Psoas muscle (tissue), 8 donors: ENCODE data around the gene KIF3A. TPM values are rescaled to one million over a fixed set of nuclear protein-coding genes. Genes with fewer than 3 reads are reported as not detected.

Experiments used
- ATAC-seq, 4 donors: fragments of 200-7000 bp; cut with Tn5 transposase; one replicate each; pipeline ENCODE4 v1.9.1; 2020; ENCODE audit warnings: moderate library complexity in 3 of 4, mild to moderate bottlenecking in 2 of 4
- DNase-seq, 2 donors: peaks; one replicate each; pipeline ENCODE4 v3.0.0-alpha.2; 2020
- H3K27ac ChIP-seq: fragments of 200-600 bp; one replicate; pipeline ENCODE4 v1.8.0; 2022
- H3K27me3 ChIP-seq, 3 donors: fragments of 200-600 bp in 1 of 3; one replicate each; pipeline versions ENCODE4 v1.6.1 to v1.8.0; 2013 to 2022; ENCODE audit warnings: low read length in 2 of 3, mild to moderate bottlenecking in 2 of 3, moderate library complexity in 1 of 3; ENCODE audit not compliant: insufficient read depth in 3 of 3
- H3K36me3 ChIP-seq, 2 donors: fragments of 200-600 bp in 1 of 2; one replicate each; pipeline versions ENCODE4 v1.6.1 to v1.8.0; 2013 to 2022; ENCODE audit warnings: low read depth in 1 of 2, mild to moderate bottlenecking in 1 of 2, moderate library complexity in 1 of 2; ENCODE audit not compliant: insufficient read depth in 1 of 2
- H3K4me1 ChIP-seq: fragments of 200-600 bp; one replicate; pipeline ENCODE4 v1.8.0; 2022
- H3K4me3 ChIP-seq: fragments of 200-600 bp; one replicate; pipeline ENCODE4 v1.8.0; 2022; ENCODE audit warnings: mild to moderate bottlenecking
- H3K9me3 ChIP-seq: fragments of 200-600 bp; one replicate; pipeline ENCODE4 v1.8.0; 2022
- WGBS, 3 donors: extraction: QIAGEN DNeasy Blood & Tissue Kit; methylation state at CpG; one replicate each; pipeline versions ENCODE4 v1.1.6 to v1.1.7; 2013; 5-methylcytosine and 5-hydroxymethylcytosine counted together
- intact Hi-C, 2 donors: fragments of 100-400 bp; cut with DNase I; formaldehyde crosslinking; loops; one replicate each; pipeline versions ENCODE4 v1.11.0 to v1.14.2; 2022
- polyA plus RNA-seq, 3 donors: library from polyadenylated mRNA; stranded (reverse); fragments of 200-250 nt; gene quantifications; one replicate each; pipeline ENCODE4 v1.2.3, GENCODE V29; 2013
- total RNA-seq, 4 donors: library from RNA; stranded (reverse); fragmentation: NEBNext Ultra II Directional in 2 of 4; extraction: Animal tissue kit (Norgen Biotek cat#: 25700) in 2 of 4; gene quantifications; one replicate each; pipeline versions ENCODE4 v1.2.1 to v1.2.4, GENCODE V29; 2021 to 2023
- TF ChIP-seq, protein P1 (sequence below): fragments of 200-600 bp; IDR thresholded peaks from one replicate; pipeline ENCODE4 v1.8.0; 2022; ENCODE audit warnings: antibody characterized with exemption
- donor health status: healthy with polysubstance abuse.
- donor health status: DM: no; HTN: no; CAD: no; lungs with moderate emphysema.
- donor health status: Bipolar disorder and iron deficiency.
- donor health status: healthy.
- donor health status: DM: yes; HTN: yes; CAD: no.
- donor health status: DM: no; HTN: no; CAD: no.
- donor health status: DM: no; HTN: no; CAD: no.
- donor health status: DM: yes; HTN: yes; CAD: no.

KIF3A gene
- total and polyA plus RNA-seq, 7 donors = 2.5 to 8.0 (median 4.3) TPM

DNA sequence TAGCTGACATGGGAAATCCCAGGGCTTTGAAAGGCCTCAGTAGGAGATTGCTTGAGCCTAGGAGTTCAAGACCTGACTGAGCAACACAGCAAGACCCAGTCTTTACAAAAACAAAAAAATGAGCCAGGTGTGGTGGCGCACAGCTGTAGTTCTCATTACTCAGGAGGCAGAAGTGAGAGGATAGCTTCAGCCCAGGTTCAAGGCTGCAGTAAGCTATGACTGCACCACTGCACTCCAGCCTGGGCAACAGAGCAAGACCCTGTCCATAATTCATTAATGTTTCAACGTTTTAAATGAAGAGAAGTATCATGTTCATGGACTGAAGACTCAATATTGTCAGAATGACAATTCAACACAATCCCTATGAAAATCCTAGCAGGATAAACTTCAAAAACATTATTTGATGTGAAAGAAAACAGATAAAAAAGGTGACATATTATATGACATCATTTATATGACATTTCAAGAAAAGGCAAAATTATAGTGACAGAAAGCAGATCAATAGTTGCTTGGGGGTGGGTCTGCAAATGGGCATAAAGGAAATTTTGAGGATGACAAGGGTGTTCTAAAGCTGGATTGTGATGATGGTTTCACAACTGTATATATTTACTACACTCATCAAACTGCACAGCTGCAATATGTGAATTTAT lies 3.7 kb downstream of the KIF3A start:
- H3K9me3 ChIP-seq = no peaks in the 10 kb centered on the region
- 79 to 86% (median 84%) methylated on average over 2 of the region's 2 CpGs for WGBS, 3 donors
- H3K4me3 ChIP-seq = no peak overlapping the region
- ATAC-seq (no peak), DNase-seq (no peak)
- TF ChIP-seq, protein P1, sequence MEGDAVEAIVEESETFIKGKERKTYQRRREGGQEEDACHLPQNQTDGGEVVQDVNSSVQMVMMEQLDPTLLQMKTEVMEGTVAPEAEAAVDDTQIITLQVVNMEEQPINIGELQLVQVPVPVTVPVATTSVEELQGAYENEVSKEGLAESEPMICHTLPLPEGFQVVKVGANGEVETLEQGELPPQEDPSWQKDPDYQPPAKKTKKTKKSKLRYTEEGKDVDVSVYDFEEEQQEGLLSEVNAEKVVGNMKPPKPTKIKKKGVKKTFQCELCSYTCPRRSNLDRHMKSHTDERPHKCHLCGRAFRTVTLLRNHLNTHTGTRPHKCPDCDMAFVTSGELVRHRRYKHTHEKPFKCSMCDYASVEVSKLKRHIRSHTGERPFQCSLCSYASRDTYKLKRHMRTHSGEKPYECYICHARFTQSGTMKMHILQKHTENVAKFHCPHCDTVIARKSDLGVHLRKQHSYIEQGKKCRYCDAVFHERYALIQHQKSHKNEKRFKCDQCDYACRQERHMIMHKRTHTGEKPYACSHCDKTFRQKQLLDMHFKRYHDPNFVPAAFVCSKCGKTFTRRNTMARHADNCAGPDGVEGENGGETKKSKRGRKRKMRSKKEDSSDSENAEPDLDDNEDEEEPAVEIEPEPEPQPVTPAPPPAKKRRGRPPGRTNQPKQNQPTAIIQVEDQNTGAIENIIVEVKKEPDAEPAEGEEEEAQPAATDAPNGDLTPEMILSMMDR = no peak
- H3K27ac ChIP-seq = no peak overlapping the region
- no peaks in the 10 kb centered on the region for H3K27me3 ChIP-seq
- H3K36me3 ChIP-seq = peaks cover 0 to 6% of the 10 kb centered on the region in 2 donors
- intact Hi-C loops = no loop called here
- H3K4me1 ChIP-seq = peaks cover 7% of the 10 kb centered on the region

DNA sequence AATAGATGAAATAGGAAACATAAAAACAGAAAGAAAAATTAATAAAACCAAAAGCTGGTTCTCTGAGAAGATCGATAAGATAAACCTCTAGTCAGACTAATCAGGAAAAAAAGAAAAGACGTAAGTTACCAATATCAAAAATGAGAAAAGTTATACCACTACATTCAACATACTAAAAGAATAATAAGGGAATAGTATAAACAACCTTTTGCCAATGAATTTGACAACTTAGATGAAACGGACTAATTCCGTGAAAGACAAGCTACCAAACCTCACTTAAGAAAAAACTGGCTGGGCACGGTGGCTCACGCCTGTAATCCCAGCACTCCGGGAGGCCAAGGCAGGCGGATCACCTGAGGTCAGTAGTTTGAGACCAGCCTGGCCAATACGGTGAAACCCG lies 7.5 kb downstream of the KIF3A start:
- Histone ChIP-seq H3K36me3 (peaks cover 0 to 6% of the 10 kb centered on the region in 2 donors), H3K9me3 (no peaks in the 10 kb centered on the region), H3K4me3 (no peak overlapping the region), H3K4me1 (no peaks in the 10 kb centered on the region), H3K27me3 (no peaks in the 10 kb centered on the region), H3K27ac (no peak overlapping the region)
- DNase-seq = no peak
- ATAC-seq = no peak
- 88 to 97% (median 92%) methylated on average over 10 of the region's 10 CpGs for WGBS, 3 donors
- intact Hi-C loops = no loop called here
- TF ChIP-seq, protein P1 = no peak

GRCh38 chr5:132725745-132726144 lies 11.6 kb downstream of the KIF3A start:
- 95 to 97% (median 96%) methylated on average over 2 of the region's 2 CpGs for WGBS, 3 donors
- ATAC-seq = no peak
- H3K27ac ChIP-seq = no peak overlapping the region

GRCh38 chr5:132718544-132719312 lies 18.6 kb downstream of the KIF3A start:
- TF ChIP-seq, protein P1 = no peak
- no peak overlapping the region for H3K27ac ChIP-seq
- peaks cover 0 to 11% of the 10 kb centered on the region in 2 donors for H3K36me3 ChIP-seq
- no peaks in the 10 kb centered on the region for H3K27me3 ChIP-seq
- intact Hi-C loops = no loop called here
- DNase-seq (no peak), ATAC-seq (no peak)
- H3K4me3 ChIP-seq = no peak overlapping the region
- WGBS, 3 donors = 90 to 97% (median 92%) methylated on average over 5 of the region's 5 CpGs
- no peaks in the 10 kb centered on the region for H3K4me1 ChIP-seq
- no peaks in the 10 kb centered on the region for H3K9me3 ChIP-seq

More at GRCh38 chr5:132725745-132726144, 11.6 kb downstream of the KIF3A start:
- intact Hi-C loops = no loop called here
- H3K4me3 ChIP-seq = no peak overlapping the region
- H3K27me3 ChIP-seq = no peaks in the 10 kb centered on the region
- no peak for DNase-seq
- TF ChIP-seq, protein P1 = no peak
- H3K36me3 ChIP-seq = peaks cover 0 to 12% of the 10 kb centered on the region in 2 donors
- H3K4me1 ChIP-seq = no peaks in the 10 kb centered on the region
- H3K9me3 ChIP-seq = no peaks in the 10 kb centered on the region
